ENCODE results near the gene ERG. TPM values are rescaled to one million over a fixed set of nuclear protein-coding genes. Genes with fewer than 3 reads are reported as not detected.

Gene ERG
- total RNA-seq, 2 experiments from 2014 or later: not detected

- H3K4me3 ChIP-seq (ENCODE audit: low read depth, low read length, poor library complexity, severe bottlenecking): no peak overlapping the region
- no peak overlapping the region for H3K27ac ChIP-seq (ENCODE audit: low read depth, low read length, poor library complexity, severe bottlenecking)
- H3K79me2 ChIP-seq (ENCODE audit: insufficient read depth, low read depth, low read length): no peaks in the 10 kb centered on the region
- H3K36me3 ChIP-seq (ENCODE audit: insufficient read depth, low read length): no peaks in the 10 kb centered on the region
- CTCF ChIA-PET (ENCODE audit: unreplicated experiment): no interaction called here
- H3K4me1 ChIP-seq (ENCODE audit: insufficient read depth, low read length, poor library complexity, severe bottlenecking): no peaks in the 10 kb centered on the region
- POLR2A ChIA-PET: interaction anchor here (0.7 kb wide), 1 partner anchor 464 kb away, joined by 3 read pairs; no protein-coding TSS in a partner anchor
- H3K4me2 ChIP-seq (ENCODE audit: low read length): no peak overlapping the region
- BruUV-seq (replicated peaks): no TSS peak
- no peak for TF ChIP-seq CTCF (conservative IDR thresholded peaks at IDR 0.05; ENCODE audit: low read length)
- no peak for TF ChIP-seq EZH2phosphoT487 (IDR thresholded peaks at IDR 0.05; ENCODE audit: borderline replicate concordance, low read depth, low read length)
- intact Hi-C loops (cut with micrococcal nuclease; ENCODE audit: unreplicated experiment): no loop called here
- no peak for DNase-seq (ENCODE audit: low spot score)
- H3K9me2 ChIP-seq (ENCODE audit: insufficient read depth, low read length): no peaks in the 10 kb centered on the region
- no peaks in the 10 kb centered on the region for H4K20me1 ChIP-seq (ENCODE audit: insufficient read depth, low read length)
- no peaks in the 10 kb centered on the region for H3K9me3 ChIP-seq (ENCODE audit: low read length)
- no peak overlapping the region for H2AFZ ChIP-seq (ENCODE audit: low read length)
Observed at GRCh38 chr21:38533887-38534286, 35.6 kb upstream of the ERG start.

GRCh38 chr21:38531591-38531990 lies 33.3 kb upstream of the ERG start:
- no peaks in the 10 kb centered on the region for H3K79me2 ChIP-seq (ENCODE audit: insufficient read depth, low read depth, low read length)
- no peaks in the 10 kb centered on the region for H3K4me1 ChIP-seq (ENCODE audit: insufficient read depth, low read length, poor library complexity, severe bottlenecking)
- H3K9me3 ChIP-seq (ENCODE audit: low read length): no peaks in the 10 kb centered on the region
- H4K20me1 ChIP-seq (ENCODE audit: insufficient read depth, low read length): no peaks in the 10 kb centered on the region
- BruUV-seq (replicated peaks): no TSS peak
- no peak overlapping the region for H3K27ac ChIP-seq (ENCODE audit: low read depth, low read length, poor library complexity, severe bottlenecking)
- H3K36me3 ChIP-seq (ENCODE audit: insufficient read depth, low read length): no peaks in the 10 kb centered on the region
- TF ChIP-seq CTCF (conservative IDR thresholded peaks at IDR 0.05; ENCODE audit: low read length) (no peak), EZH2phosphoT487 (IDR thresholded peaks at IDR 0.05; ENCODE audit: borderline replicate concordance, low read depth, low read length) (no peak)
- DNase-seq (ENCODE audit: low spot score): no peak
- H3K9me2 ChIP-seq (ENCODE audit: insufficient read depth, low read length): no peaks in the 10 kb centered on the region
- intact Hi-C loops (cut with micrococcal nuclease; ENCODE audit: unreplicated experiment): no loop called here
- H2AFZ ChIP-seq (ENCODE audit: low read length): no peak overlapping the region
- ChIA-PET POLR2A (interaction anchor here (1.2 kb wide), 1 partner anchor 8 kb away, joined by 3 read pairs; no protein-coding TSS in a partner anchor), CTCF (ENCODE audit: unreplicated experiment) (no interaction called here)
- H3K4me2 ChIP-seq (ENCODE audit: low read length): no peak overlapping the region
- no peak overlapping the region for H3K4me3 ChIP-seq (ENCODE audit: low read depth, low read length, poor library complexity, severe bottlenecking)

DNA sequence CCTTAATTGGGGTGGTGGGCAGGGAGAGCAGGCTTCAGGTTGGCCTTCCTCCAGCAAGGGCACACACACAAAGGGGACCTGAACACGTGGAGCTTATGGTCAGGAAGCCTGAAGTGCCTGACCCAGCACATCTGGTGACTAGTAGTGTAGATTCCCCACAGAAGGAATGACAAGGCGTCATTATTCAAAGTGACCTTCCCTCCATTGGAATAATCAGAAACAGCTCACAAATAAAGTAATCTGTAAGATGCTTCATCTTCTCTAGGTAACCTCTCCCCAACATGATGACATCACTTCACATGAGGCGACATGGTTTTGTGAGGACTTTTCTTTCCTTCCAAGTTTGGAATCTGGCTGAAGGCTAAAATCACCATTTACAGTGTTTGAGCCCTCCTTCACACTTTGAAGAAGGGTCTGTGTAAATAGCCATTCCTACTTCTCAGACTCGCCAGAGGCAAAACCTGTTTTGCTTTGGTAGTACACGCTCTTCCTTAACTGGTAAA lies 32.8 kb upstream of the ERG start:
- TF ChIP-seq CTCF (conservative IDR thresholded peaks at IDR 0.05; ENCODE audit: low read length) (no peak), EZH2phosphoT487 (IDR thresholded peaks at IDR 0.05; ENCODE audit: borderline replicate concordance, low read depth, low read length) (no peak)
- ChIA-PET CTCF (ENCODE audit: unreplicated experiment) (no interaction called here), POLR2A (no interaction called here)
- no peak for DNase-seq (ENCODE audit: low spot score)
- Histone ChIP-seq H3K4me1 (ENCODE audit: insufficient read depth, low read length, poor library complexity, severe bottlenecking) (no peaks in the 10 kb centered on the region), H3K4me3 (ENCODE audit: low read depth, low read length, poor library complexity, severe bottlenecking) (no peak overlapping the region), H3K79me2 (ENCODE audit: insufficient read depth, low read depth, low read length) (no peaks in the 10 kb centered on the region), H3K4me2 (ENCODE audit: low read length) (no peak overlapping the region), H3K9me3 (ENCODE audit: low read length) (no peaks in the 10 kb centered on the region), H2AFZ (ENCODE audit: low read length) (no peak overlapping the region), H3K9me2 (ENCODE audit: insufficient read depth, low read length) (no peaks in the 10 kb centered on the region), H3K27ac (ENCODE audit: low read depth, low read length, poor library complexity, severe bottlenecking) (no peak overlapping the region), H4K20me1 (ENCODE audit: insufficient read depth, low read length) (no peaks in the 10 kb centered on the region), H3K36me3 (ENCODE audit: insufficient read depth, low read length) (no peaks in the 10 kb centered on the region)
- no TSS peak for BruUV-seq (replicated peaks)
- intact Hi-C loops (cut with micrococcal nuclease; ENCODE audit: unreplicated experiment): no loop called here

Measured in OCI-LY7 (cell line).